Activated CD4-positive, alpha-beta memory T cell treated with anti-CD3 and anti-CD28 coated beads, Interleukin-2, amount 10 ng/mL, durations not matched to agents 7 days and 5 days (primary cell): Measurements from ENCODE around the gene ZBTB22. TPM values are rescaled to one million over a fixed set of nuclear protein-coding genes. Genes with fewer than 3 reads are reported as not detected.
A peak's percentile ranks its signal among the peaks of the same experiment; 100 is the strongest.
"Not testable (repeated sequence)": the region's sequence is repeated elsewhere in the genome, so short reads cannot be mapped to it uniquely, and the experiment has no call there.

ENCODE experiments used
- CTCF ChIA-PET: fragments of 350-600 bp; sonication (Branson Sonifier 250); formaldehyde crosslinking; loops from one replicate; lab custom pipeline; 2021; ENCODE audit warnings: antibody characterized with exemption, inconsistent platforms; lab: Charles Lee
- POLR2A ChIA-PET: fragments of 350-600 bp; sonication (Branson Sonifier 250); formaldehyde crosslinking; loops from one replicate; lab custom pipeline; 2021; ENCODE audit warnings: antibody characterized with exemption; lab: Charles Lee
- DNase-seq: peaks from one replicate; pipeline ENCODE4 v3.0.0-alpha.2; 2020
- H3K27ac Mint-ChIP-seq: one replicate; pipeline ENCODE4 v1.8.0; 2021; ENCODE audit warnings: mild to moderate bottlenecking, mixed read lengths
- H3K27me3 Mint-ChIP-seq: one replicate; pipeline ENCODE4 v1.8.0; 2021; ENCODE audit warnings: mixed read lengths
- H3K36me3 Mint-ChIP-seq: one replicate; pipeline ENCODE4 v1.8.0; 2021; ENCODE audit warnings: low read depth, mixed read lengths
- H3K4me1 Mint-ChIP-seq: one replicate; pipeline ENCODE4 v1.8.0; 2021; ENCODE audit warnings: mixed read lengths
- H3K4me3 Mint-ChIP-seq: one replicate; pipeline ENCODE4 v1.8.0; 2021; ENCODE audit warnings: mild to moderate bottlenecking, mixed read lengths
- H3K9me3 Mint-ChIP-seq: one replicate; pipeline ENCODE4 v1.8.0; 2021; ENCODE audit warnings: mixed read lengths
- total RNA-seq, 2 experiments: library from RNA; stranded (reverse); gene quantifications; one replicate each; pipeline ENCODE4 v1.2.3, GENCODE V29; 2021

Gene ZBTB22
- total RNA-seq, 2 experiments from 2014 or later: 16.5 to 18.0 TPM

GRCh38 chr6:33285214-33285613 lies 32.3 kb downstream of the ZBTB22 start:
- DNase-seq, H3K27ac Mint-ChIP-seq, H3K9me3 Mint-ChIP-seq, POLR2A ChIA-PET, H3K4me3 Mint-ChIP-seq, H3K27me3 Mint-ChIP-seq, CTCF ChIA-PET: not testable (repeated sequence)
- peaks cover 39% of the 10 kb centered on the region for H3K4me1 Mint-ChIP-seq
- peaks cover 45% of the 10 kb centered on the region for H3K36me3 Mint-ChIP-seq

- Mint-ChIP-seq H3K9me3 (no peaks in the 10 kb centered on the region), H3K36me3 (peaks cover 64% of the 10 kb centered on the region), H3K4me1 (peaks cover 39% of the 10 kb centered on the region), H3K4me3 (no peak overlapping the region), H3K27ac (peak overlapping the region; percentile 21), H3K27me3 (no peaks in the 10 kb centered on the region)
- POLR2A ChIA-PET: interaction anchor here (1.6 to 7.2 kb wide), 4 partner anchors 9 to 64 kb away, joined by 4 to 234 read pairs (median 16); partner anchors contain the start of genes PFDN6, RGL2, RPS18 and VPS52
- CTCF ChIA-PET: interaction anchor here (0.7 kb wide), 1 partner anchor 173 kb away, joined by 3 read pairs; no protein-coding TSS in a partner anchor
- no peak for DNase-seq
Measured at GRCh38 chr6:33280539-33280938, 37.0 kb downstream of the ZBTB22 start.

GRCh38 chr6:33279971-33280511 lies 37.5 kb downstream of the ZBTB22 start:
- Mint-ChIP-seq H3K36me3 (peaks cover 69% of the 10 kb centered on the region), H3K27me3 (no peaks in the 10 kb centered on the region), H3K27ac (peak overlapping the region; percentile 21), H3K9me3 (no peaks in the 10 kb centered on the region), H3K4me3 (no peak overlapping the region), H3K4me1 (peaks cover 44% of the 10 kb centered on the region)
- POLR2A ChIA-PET: interaction anchor here (1.6 to 7.2 kb wide), 4 partner anchors 8 to 65 kb away, joined by 4 to 234 read pairs (median 16); partner anchors contain the start of genes PFDN6, RGL2, RPS18 and VPS52
- DNase-seq: no peak
- CTCF ChIA-PET: interaction anchor here (0.7 kb wide), 1 partner anchor 174 kb away, joined by 3 read pairs; no protein-coding TSS in a partner anchor

- H3K4me1 Mint-ChIP-seq: peaks cover 52% of the 10 kb centered on the region
- no peaks in the 10 kb centered on the region for H3K27me3 Mint-ChIP-seq
- peak overlapping the region; percentile 49 for H3K27ac Mint-ChIP-seq
- H3K4me3 Mint-ChIP-seq: no peak overlapping the region
- H3K36me3 Mint-ChIP-seq: peaks cover 75% of the 10 kb centered on the region
- ChIA-PET CTCF (interaction anchor here (0.6 kb wide), 1 partner anchor 53 kb away, joined by 3 read pairs; no protein-coding TSS in a partner anchor), POLR2A (interaction anchor here (1.6 to 7.2 kb wide), 6 partner anchors 7 to 65 kb away, joined by 4 to 234 read pairs (median 16); partner anchors contain the start of genes PFDN6, RGL2, RPS18 and VPS52)
- no peaks in the 10 kb centered on the region for H3K9me3 Mint-ChIP-seq
- no peak for DNase-seq
Measured at GRCh38 chr6:33279257-33279695, 38.3 kb downstream of the ZBTB22 start.

GRCh38 chr6:33278810-33279209 lies 38.7 kb downstream of the ZBTB22 start:
- H3K9me3 Mint-ChIP-seq: no peaks in the 10 kb centered on the region
- CTCF ChIA-PET: interaction anchor here (0.6 to 2.4 kb wide), 4 partner anchors 11 to 147 kb away, joined by 3 to 20 read pairs (median 12); partner anchors contain the start of genes PFDN6 and WDR46
- peaks cover 55% of the 10 kb centered on the region for H3K4me1 Mint-ChIP-seq
- H3K36me3 Mint-ChIP-seq: peaks cover 77% of the 10 kb centered on the region
- POLR2A ChIA-PET: interaction anchor here (2.4 to 7.2 kb wide), 6 partner anchors 14 to 66 kb away, joined by 9 to 234 read pairs (median 20); partner anchors contain the start of genes PFDN6, RGL2, TAPBP and WDR46
- no peaks in the 10 kb centered on the region for H3K27me3 Mint-ChIP-seq
- DNase-seq: no peak
- H3K4me3 Mint-ChIP-seq: peak overlapping the region; percentile 92
- peak overlapping the region; percentile 98 for H3K27ac Mint-ChIP-seq

GRCh38 chr6:33278392-33278741 lies 39.2 kb downstream of the ZBTB22 start:
- peaks cover 81% of the 10 kb centered on the region for H3K36me3 Mint-ChIP-seq
- peak overlapping the region; percentile 92 for H3K4me3 Mint-ChIP-seq
- H3K27me3 Mint-ChIP-seq: no peaks in the 10 kb centered on the region
- ChIA-PET POLR2A (interaction anchor here (2.2 to 7.2 kb wide), 7 partner anchors 15 to 112 kb away, joined by 6 to 234 read pairs (median 12); partner anchors contain the start of genes PFDN6, RGL2, TAPBP and WDR46), CTCF (interaction anchor here (0.9 to 2.4 kb wide), 4 partner anchors 11 to 148 kb away, joined by 4 to 20 read pairs (median 13); partner anchors contain the start of genes PFDN6, WDR46 and ZBTB22)
- peak overlapping the region; percentile 98 for H3K27ac Mint-ChIP-seq
- no peak for DNase-seq
- no peaks in the 10 kb centered on the region for H3K9me3 Mint-ChIP-seq
- peaks cover 59% of the 10 kb centered on the region for H3K4me1 Mint-ChIP-seq

GRCh38 chr6:33277663-33278391 lies 39.7 kb downstream of the ZBTB22 start:
- H3K27me3 Mint-ChIP-seq: no peaks in the 10 kb centered on the region
- peak; percentile 44 for DNase-seq
- peaks cover 65% of the 10 kb centered on the region for H3K4me1 Mint-ChIP-seq
- peak overlapping the region; percentile 92 for H3K4me3 Mint-ChIP-seq
- no peaks in the 10 kb centered on the region for H3K9me3 Mint-ChIP-seq
- H3K27ac Mint-ChIP-seq: peak overlapping the region; percentile 98
- ChIA-PET POLR2A (interaction anchor here (0.8 to 7.2 kb wide), 15 partner anchors 11 to 433 kb away, joined by 3 to 234 read pairs (median 9); partner anchors contain the start of genes PFDN6, RGL2, RING1 and TAPBP), CTCF (interaction anchor here (0.7 to 2.7 kb wide), 16 partner anchors 12 to 148 kb away, joined by 3 to 21 read pairs (median 5); partner anchors contain the start of genes PFDN6, RGL2, WDR46 and ZBTB22)
- peaks cover 84% of the 10 kb centered on the region for H3K36me3 Mint-ChIP-seq

- peaks cover 84% of the 10 kb centered on the region for H3K36me3 Mint-ChIP-seq
- H3K27me3 Mint-ChIP-seq: no peaks in the 10 kb centered on the region
- peak within 1 kb of the TSS; percentile 92 for H3K4me3 Mint-ChIP-seq
- peak within 1 kb of the TSS; percentile 98 for H3K27ac Mint-ChIP-seq
- peaks cover 70% of the 10 kb centered on the region for H3K4me1 Mint-ChIP-seq
- H3K9me3 Mint-ChIP-seq: no peaks in the 10 kb centered on the region
- ChIA-PET POLR2A (interaction anchor here (0.8 to 7.2 kb wide), 15 partner anchors 10 to 434 kb away, joined by 3 to 234 read pairs (median 6); partner anchors contain the start of genes PFDN6, RGL2, RING1 and TAPBP), CTCF (interaction anchor here (0.6 to 2.7 kb wide), 19 partner anchors 13 to 247 kb away, joined by 3 to 21 read pairs (median 4); partner anchors contain the start of genes KIFC1, PFDN6, RGL2 and WDR46)
- peak; percentile 79 for DNase-seq
Measured at GRCh38 chr6:33276864-33277662, 40.5 kb downstream of the ZBTB22 start, which contains the start of gene B3GALT4. Gene B3GALT4, plus strand, starts transcription at chr6:33277123. Its CDS starts 297 bp downstream, at chr6:33277420.

- Mint-ChIP-seq H3K36me3 (peaks cover 88% of the 10 kb centered on the region), H3K9me3 (no peaks in the 10 kb centered on the region), H3K27ac (peak overlapping the region; percentile 98), H3K4me3 (peak overlapping the region; percentile 92), H3K27me3 (no peaks in the 10 kb centered on the region), H3K4me1 (peaks cover 70% of the 10 kb centered on the region)
- POLR2A ChIA-PET: interaction anchor here (0.6 to 7.2 kb wide), 12 partner anchors 13 to 435 kb away, joined by 3 to 234 read pairs (median 9); partner anchors contain the start of genes PFDN6, RGL2, RING1 and TAPBP
- DNase-seq: no peak
- CTCF ChIA-PET: interaction anchor here (0.6 to 2.7 kb wide), 13 partner anchors 13 to 247 kb away, joined by 3 to 21 read pairs (median 5); partner anchors contain the start of genes PFDN6, RGL2, WDR46 and ZBTB22
Measured at GRCh38 chr6:33276581-33276863, 41.0 kb downstream of the ZBTB22 start.

- H3K4me1 Mint-ChIP-seq: peaks cover 67% of the 10 kb centered on the region
- peaks cover 85% of the 10 kb centered on the region for H3K36me3 Mint-ChIP-seq
- DNase-seq, H3K9me3 Mint-ChIP-seq, H3K27me3 Mint-ChIP-seq: not testable (repeated sequence)
- H3K4me3 Mint-ChIP-seq: peak overlapping the region; percentile 92
- H3K27ac Mint-ChIP-seq: peak overlapping the region; percentile 98
- ChIA-PET CTCF (interaction anchor here (0.6 to 2.7 kb wide), 7 partner anchors 23 to 248 kb away, joined by 3 to 21 read pairs (median 3); partner anchors contain the start of gene RGL2), POLR2A (interaction anchor here (0.6 to 7.2 kb wide), 13 partner anchors 11 to 435 kb away, joined by 3 to 234 read pairs (median 6); partner anchors contain the start of genes PFDN6, RGL2, RING1 and TAPBP)
Measured at GRCh38 chr6:33275795-33276580, 41.6 kb downstream of the ZBTB22 start.
